HG02588 (cell line): ENCODE measurements around the gene PRR20A.
"Not testable (repeated sequence)": the region's sequence is repeated elsewhere in the genome, so short reads cannot be mapped to it uniquely, and the experiment has no call there.

Experiments
- ATAC-seq: cut with Tn5 transposase; IDR thresholded peaks from one replicate; pipeline ENCODE4 v1.9.1; 2021; ENCODE audit warnings: mild to moderate bottlenecking, moderate library complexity; ENCODE audit not compliant: unreplicated experiment

The PRR20A gene

GRCh38 chr13:57140235-57140968 is at the start of gene PRR20A:
Gene PRR20A (plus strand): TSS chr13:57140918. CDS start chr13:57141305, 387 bp downstream.
- ATAC-seq, result not testable (repeated sequence)

DNA sequence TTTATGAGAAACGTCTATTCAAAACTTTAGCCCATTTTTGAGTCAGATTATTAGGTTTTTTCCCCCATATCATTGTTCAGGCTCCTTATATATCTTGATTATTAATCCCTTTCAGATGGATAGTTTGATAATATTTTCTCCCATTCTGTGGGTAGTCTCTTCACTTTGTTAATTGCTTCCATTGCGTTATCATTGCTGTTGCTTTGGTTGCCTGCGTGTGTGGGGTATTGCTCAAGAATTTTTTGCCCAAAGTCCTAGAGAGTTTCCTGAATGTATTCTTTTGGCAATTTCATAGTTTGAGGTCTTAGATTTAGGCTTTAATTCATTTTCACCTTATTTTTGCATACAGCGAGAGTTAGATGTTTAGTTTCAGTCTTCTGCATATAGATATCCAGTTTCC is 25.8 kb upstream of the PRR20A start:
- ATAC-seq, result no peak

DNA sequence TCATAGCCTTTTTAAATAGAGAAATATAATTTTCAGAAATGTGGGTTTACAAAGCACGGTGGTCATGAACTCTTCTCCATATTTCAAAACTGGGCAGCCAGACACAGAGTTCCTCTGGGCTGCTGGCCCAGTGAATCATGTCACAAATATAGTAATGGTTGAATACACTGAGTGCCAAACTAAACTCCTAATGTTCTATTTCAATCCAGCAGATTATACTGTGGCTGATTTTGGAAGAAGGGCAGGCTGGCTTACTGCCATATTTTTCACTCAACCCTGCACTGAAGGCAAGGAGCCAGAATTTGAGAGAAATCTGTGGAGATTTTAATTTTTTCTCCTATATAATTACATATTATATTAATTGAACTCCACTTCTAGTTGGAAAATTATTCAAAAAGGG is 17.0 kb upstream of the PRR20A start:
- ATAC-seq, result no peak

DNA sequence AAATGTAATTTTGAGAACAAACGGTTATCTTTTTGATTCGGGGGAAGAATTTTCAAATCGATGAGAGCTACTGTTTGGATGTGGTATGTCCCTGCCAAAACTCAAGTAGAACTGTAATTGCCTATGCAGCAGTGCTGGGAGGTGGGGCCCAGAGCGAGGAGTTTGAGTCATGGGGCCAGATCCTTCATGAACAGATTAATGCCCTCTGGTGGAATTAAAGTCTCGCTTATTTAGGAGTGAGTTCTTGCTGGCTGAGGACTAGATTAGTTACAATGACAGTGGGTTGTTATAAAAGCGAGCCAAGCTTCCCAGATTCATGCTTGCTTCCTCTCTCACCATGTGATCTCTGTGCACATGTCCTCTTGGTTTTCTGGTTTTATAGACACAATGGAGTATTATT is 11.8 kb upstream of the PRR20A start:
- ATAC-seq, result no peak

GRCh38 chr13:57136093-57136492 is 4.6 kb upstream of the PRR20A start:
- no peak for ATAC-seq

DNA sequence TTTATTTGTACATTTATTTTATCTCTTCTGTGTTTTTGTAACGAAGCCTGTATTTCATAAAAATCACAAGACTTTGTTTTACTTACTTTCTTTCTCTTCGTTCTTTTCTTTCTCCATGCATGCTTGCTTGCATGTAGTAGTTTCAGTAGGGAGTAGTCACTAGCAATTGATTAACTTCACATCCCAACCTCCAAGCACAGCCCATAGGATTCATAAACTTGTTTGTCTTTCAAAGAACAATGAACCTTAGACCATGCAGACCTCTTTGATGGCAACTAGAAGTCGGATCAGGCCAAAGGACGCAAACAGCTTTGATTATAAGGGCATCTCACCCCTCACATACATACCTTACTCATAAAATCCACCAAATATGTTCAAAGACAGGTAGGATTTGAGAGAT is 3.1 kb upstream of the PRR20A start:
- ATAC-seq, result no peak

- no peak for ATAC-seq
Observed at GRCh38 chr13:57138988-57139387, 1.7 kb upstream of the PRR20A start.

DNA sequence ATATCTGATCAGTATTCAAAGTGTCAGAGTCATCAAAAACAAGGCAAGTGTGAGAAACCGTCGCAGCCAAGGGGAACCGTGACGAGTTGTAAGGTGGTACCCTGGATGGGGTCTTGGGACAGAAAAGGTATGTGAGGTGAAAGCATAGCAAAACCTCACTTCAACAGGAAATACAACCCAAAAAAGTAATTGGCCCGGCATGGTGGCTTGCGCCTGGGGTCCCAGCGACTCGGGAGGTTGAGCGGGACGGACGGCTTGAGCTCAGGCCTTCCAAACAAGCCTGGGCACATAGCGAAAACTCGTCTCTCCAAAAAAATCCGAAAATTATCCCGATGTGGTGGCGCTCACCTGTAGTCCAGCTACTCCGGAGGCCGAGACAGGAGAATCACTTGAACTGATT is 937 bp upstream of the PRR20A start:
- ATAC-seq, result not testable (repeated sequence)

DNA sequence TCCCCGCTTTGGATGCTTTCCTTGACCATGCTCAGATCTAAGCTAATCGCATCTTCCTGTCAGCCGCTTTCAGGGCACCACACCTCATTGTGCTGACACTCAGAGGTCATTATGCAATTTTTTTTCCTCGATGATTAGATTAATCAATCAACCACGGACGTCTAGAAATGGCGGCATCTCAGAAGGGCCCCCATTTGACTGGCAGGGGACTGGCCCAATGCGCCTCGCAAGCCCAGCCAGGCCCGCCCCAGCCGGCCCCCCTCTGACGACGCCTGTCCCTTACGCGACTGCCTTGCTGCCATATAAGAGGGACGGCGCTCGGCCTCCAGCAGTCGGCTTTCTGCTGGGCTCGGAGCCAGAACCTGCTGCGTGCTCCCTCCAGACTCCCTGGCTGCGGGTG is 6.5 kb downstream of the PRR20A start, which contains the start of gene PRR20B:
Gene PRR20B (plus strand): TSS at position 301 of the 400 bp plus-strand sequence. CDS start 387 bp downstream, outside the sequence.
- ATAC-seq, result not testable (repeated sequence)

DNA sequence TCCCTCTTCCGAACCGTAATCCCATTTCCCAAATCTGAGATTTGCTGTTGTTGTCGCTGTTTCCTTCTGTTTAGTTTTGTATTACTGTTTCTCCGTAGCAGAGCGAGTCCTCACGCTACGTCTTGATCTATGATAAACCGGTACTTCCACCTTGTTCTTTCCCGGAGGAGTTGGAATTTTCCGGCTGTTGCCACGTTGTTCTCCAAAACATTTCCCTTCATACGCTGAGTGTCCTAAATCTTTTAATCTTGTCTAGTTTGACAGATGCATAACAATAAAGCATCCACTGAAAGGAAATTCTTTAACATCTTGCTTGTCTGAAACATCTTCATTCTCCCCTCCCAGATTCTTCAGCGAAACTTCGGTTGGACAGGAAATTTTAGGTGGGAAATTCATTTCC is 7.4 kb downstream of the PRR20A start:
- ATAC-seq, result not testable (repeated sequence)

GRCh38 chr13:57153761-57154160 is 13.0 kb downstream of the PRR20A start, which contains the start of gene PRR20C:
Gene PRR20C (plus strand): TSS chr13:57154061. CDS start chr13:57154448, 387 bp downstream.
- ATAC-seq, result not testable (repeated sequence)

- not testable (repeated sequence) for ATAC-seq
Observed at GRCh38 chr13:57160332-57160731, 19.6 kb downstream of the PRR20A start, which contains the start of gene PRR20D. Gene PRR20D (plus strand): TSS chr13:57160632. CDS start chr13:57161019, 387 bp downstream.

GRCh38 chr13:57166897-57167296 is 26.2 kb downstream of the PRR20A start, which contains the start of gene PRR20E:
Gene PRR20E (plus strand): TSS chr13:57167197. CDS start chr13:57167584, 387 bp downstream.
- not testable (repeated sequence) for ATAC-seq

- ATAC-seq, result no peak
Observed at GRCh38 chr13:57191667-57192066, 50.9 kb downstream of the PRR20A start.
